Activated gamma-delta T cell (primary cell): ENCODE measurements around the gene ARL11.
"Not testable (repeated sequence)": the region's sequence is repeated elsewhere in the genome, so short reads cannot be mapped to it uniquely, and the experiment has no call there.

Experiments used
- DNase-seq: peaks from one replicate; lab custom pipeline; 2025; lab: John Stamatoyannopoulos, UW
- total RNA-seq, 2 donors: gene quantifications; one replicate each; lab custom pipeline; 2026; lab: John Stamatoyannopoulos, UW

Gene ARL11
- total RNA-seq = 1.6 to 1.9 reads per million in 2 donors

GRCh38 chr13:49627831-49628652 lies at the start of gene ARL11:
Gene ARL11, plus strand, starts transcription at chr13:49628507. Its CDS starts 1,941 bp downstream, at chr13:49630448.
- no peak for DNase-seq

GRCh38 chr13:49579501-49579900 lies 48.8 kb upstream of the ARL11 start:
- DNase-seq = no peak

DNA sequence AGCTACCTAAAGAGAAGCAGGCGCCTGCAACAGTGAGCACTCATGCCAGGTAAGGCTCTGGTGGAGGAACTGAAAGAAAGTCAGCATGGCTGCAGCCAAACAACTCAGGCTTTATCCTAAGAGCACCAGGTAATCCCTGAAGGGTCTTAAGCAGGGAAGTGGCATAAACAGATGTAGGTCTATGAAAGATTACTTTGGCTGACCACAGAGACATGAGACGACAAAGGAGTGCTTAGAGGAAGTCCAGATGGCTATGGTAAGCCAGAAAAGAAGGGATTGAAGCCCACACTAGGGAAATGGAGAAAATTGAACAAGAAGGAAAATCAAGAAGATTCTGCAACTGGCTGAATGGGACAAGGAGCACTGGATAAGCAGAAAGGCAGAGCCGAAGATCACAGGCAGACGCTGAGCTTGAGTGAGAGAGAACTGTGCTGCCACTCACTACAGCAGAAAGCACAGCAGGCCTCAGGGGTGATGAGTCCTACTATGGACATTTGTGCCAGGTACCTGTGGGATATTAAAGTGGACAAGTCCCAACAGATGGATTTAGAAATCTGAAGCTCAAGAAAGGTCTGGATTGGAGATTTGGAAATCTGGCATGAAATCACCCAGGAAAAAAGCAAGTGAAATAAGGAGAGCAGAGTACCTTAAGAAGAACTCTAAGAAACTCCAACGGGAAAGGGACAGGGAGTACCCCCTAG lies 47.2 kb upstream of the ARL11 start:
- DNase-seq = no peak

- no peak for DNase-seq
Observed at GRCh38 chr13:49584771-49585182, 43.5 kb upstream of the ARL11 start.

DNA sequence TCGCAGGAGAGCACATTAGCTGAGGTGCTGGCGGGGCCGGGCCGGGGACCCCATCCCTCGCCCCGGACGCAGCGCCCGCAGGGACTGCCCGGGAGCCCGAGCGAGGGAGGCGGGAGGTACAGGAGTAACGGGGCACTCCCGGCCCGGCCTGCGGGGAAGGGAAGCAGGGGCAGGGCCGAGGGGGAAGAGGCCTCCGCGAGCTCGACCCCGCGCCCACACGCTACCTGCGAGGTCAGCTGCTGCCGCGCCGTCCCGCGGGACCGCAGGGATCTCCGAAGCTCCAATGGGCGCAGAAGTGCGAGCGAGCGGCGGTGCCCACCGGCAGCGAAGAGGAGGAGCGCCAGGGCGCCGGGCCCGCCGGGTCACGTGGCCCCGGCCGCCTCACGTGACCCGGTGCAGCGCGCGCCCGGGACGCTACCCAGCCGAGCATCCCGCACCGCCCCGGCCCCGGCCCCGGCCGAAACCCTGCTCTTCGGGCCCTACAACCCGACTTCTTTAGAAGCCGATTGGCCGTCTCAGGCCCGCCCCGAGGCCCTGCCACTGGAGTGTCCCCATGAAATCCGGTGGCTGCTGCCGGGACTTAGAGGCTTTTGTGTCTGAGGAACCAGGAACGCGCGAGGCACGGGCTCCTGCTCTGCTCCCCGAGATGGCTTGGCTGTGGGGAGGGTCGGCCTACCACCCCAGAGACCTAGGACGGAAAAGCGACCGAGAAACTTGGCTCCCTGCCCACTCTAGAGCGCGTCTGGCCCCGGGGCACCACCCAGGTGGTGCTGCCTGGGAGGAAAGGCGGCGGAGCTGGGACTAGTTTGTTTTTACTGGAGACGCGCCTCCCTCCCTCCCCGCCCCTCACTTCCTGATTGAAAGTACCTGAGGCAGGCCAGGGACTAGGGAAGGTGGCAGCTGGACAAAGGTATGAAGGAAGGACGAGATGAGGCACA lies 42.8 kb upstream of the ARL11 start, which contains the start of gene RCBTB1:
TSS of gene RCBTB1 (minus strand) at position 339 of the 938 bp plus-strand sequence. CDS start 18,279 bp downstream, outside the sequence.
- peak; percentile 68 for DNase-seq

DNA sequence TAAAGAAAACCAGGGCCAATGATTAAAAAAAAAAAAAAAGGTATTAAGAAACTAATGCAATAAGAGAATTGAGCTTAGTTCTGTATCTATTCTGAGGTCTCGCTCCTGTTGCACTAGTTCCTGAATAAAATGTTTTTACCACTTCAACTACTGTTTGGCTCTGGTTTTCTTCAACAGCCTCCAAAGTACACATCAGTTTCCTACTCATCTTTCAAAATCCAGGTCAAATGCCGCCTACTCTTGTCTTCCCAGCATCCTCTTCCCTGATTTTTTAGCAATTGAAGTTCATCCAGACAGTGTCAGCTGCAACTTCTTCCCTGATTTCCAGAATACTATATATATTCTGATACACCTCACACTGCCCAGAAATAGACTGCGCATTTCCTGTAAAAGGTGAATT lies 41.6 kb upstream of the ARL11 start:
- no peak for DNase-seq

DNA sequence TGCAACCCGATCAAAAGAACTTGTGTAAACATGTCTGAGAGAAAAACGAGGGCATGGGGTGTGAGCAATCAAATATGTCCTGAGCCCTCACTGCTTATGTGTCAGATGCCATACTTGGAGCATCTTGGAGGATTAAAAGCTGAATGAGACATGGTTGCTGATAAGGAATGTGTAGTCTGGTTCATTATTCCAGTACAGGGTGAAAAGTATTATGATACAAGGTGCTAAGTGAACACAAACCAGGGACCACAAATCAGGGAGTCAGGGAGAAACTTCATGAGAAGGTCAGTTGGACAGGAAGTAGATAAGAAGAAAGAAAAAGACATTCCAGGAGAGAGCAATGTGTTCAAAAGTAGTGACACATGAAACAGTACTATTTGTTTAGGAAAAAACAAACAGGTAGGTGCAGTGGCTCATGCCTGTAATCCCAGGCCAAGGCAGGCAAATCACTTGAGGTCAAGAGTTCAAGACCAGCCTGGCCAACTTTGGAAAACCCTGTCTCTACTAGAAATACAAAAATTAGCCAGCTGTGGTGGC lies 40.9 kb upstream of the ARL11 start:
- no peak for DNase-seq

DNA sequence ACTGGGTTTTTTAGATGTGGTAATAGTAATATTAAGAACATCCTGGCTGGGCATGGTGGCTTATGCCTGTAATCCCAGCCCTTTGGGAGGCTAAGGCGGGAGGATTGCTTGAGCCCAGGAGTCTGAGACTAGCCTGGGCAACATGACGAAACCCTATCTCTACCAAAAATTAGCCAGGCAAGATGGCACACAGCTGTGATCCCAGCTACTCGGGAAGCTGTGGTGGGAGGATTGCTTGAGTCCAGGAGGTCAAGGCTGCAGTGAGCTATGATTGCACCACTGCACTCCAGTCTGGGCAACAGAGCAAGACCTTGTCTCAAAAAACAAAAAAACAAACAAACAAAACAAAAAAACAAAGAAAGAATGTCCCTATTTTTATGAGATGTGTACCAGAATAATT lies 37.6 kb upstream of the ARL11 start:
- not testable (repeated sequence) for DNase-seq

DNA sequence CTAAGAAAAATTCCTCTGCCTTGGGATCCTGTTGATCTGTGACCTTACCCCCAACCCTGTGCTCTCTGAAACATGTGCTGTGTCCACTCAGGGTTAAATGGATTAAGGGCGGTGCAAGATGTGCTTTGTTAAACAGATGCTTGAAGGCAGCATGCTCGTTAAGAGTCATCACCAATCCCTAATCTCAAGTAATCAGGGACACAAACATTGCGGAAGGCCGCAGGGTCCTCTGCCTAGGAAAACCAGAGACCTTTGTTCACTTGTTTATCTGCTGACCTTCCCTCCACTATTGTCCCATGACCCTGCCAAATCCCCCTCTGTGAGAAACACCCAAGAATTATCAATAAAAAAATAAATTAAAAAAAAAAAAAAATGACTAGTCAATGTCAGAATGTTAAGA lies 34.4 kb upstream of the ARL11 start:
- DNase-seq = not testable (repeated sequence)

DNA sequence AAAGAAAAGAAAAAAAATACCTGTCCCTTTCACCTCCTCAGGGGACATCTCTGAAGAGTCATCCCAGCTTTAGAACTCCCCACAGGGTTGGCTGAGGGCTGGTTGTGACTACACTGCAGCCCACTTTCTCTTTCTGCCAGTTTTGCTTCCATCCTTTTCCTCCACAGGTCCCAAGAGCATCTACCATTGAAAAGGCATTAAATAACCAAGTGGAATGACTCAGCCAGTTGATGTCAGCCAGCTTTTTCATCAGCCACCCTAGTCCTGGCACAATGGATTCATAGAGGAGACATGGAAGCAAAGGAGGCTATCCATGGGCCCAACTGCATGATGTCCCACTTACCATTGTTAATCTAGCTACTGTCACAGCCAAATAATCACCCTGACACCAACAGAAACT lies 33.7 kb upstream of the ARL11 start:
- DNase-seq = no peak

DNA sequence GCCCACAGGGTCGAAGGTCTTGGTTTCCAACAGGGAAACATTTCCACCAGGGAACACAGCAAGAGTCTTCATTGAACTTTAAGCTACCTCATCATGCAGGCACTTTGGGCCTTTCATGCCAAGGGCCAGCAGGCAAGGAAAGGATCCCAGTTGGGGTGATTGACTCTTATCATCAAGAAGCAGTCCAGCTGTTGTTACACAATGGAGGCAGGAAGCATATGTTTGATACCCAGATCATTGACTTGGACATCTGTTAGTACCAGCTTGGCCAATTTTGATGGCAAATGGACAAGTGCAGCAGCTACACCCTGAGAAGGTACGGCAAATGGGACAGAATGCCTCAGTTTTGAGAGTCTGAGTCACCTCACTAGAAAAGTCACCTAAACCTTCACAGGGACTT lies 32.1 kb upstream of the ARL11 start:
- no peak for DNase-seq

DNA sequence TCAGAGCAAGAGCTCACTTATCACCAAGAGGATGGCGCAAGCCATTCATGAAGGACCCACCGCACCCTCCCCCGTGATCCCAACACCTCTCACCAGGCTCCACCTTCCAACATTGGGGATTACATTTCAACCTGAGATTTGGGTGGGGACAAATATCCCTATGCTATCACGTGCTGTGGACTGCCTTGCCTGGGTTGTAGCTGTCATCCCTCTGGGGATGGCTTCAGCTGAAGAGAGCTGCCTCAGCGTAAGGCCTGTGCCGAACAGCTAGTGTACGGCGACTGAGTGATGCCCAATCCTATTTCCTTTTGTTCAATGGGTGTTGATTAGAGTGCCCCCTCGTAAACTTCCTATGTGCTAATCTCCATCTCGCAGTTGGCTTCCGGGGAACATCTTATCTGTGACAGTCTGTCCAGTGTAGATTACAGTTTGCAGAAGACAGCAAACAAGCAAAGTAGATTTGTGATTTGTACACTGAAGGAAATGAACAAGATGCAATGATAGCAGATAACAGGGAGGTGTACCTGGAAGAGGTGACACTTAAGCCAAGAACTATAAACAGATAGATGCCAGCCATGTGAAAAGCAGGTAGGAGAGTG lies 31.2 kb upstream of the ARL11 start:
- no peak for DNase-seq

DNA sequence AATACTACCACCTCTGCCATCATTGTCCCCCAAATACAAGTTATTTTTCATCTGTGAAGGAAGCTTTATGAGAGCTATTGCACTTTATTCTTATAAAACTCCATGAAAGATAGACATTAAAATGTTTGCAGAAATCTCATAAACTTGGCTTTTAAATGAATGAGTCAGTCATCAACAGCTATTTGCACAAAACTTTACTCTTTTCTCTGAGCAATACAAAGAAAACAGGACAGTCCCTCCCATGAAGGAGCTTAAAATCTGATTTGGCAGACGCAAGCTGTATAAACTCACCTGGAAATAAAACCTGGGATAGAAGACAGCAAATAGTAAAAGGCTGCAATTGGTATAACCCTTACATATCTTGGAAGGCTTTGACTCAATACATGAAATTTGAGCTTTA lies 26.3 kb upstream of the ARL11 start:
- DNase-seq = no peak

DNA sequence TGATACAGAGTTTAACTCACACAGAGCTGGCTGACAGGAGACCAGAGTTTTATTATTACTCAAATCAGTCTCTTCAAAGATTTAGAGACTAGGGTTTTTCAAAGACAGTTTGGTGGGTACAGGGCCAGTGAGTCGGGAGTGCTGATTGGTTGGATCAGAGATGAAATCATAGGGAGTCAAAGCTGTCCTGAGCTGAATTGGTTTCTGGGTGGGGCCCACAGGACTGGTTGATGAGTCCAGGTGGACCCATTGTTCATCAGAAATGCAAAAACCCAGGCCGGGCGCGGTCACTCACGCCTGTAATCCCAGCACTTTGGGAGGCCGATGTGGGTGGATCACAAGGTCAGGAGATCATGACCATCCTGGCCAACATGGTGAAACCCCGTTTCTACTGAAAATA lies 25.7 kb upstream of the ARL11 start:
- DNase-seq = not testable (repeated sequence)

DNA sequence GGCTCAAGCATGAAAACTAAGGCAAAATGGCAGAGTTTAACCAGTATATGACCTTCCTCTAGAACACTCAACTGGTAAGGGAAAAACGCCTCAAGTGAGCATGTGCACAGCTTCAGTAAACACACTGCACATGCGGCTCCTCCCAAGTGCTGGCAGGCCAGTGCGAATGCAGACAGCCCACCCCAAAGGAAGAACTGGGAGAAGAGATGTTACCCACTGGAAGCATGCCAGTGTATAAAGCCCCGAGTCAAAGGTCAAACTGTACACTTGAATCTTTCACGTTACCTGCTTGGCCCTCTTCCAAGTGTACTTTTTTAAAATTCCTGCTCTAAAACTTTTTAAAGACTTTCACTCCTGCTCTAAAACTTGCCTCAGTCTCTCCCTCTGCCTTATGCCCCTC lies 23.7 kb upstream of the ARL11 start:
- DNase-seq = no peak

GRCh38 chr13:49606747-49607648 lies 21.3 kb upstream of the ARL11 start:
- DNase-seq = peak; percentile 40

DNA sequence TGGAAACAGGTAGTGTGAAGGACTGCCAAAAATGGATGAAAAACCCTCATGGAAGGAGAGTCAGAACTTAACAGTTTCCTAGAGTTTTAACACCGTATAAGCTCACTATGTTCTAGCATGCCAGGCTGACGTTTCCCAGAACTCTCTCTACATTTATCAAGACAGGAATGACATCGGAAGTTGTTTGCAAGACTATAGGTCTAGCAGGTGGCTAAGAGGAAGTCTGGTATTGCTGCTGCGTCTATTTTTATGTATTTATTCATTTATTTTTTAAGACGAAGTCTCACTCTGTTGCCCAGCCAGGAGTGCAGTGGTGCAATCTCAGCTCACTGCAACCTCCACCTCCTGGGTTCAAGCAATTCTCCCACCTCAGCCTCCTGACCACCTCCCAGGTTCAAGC lies 20.5 kb upstream of the ARL11 start:
- no peak for DNase-seq

DNA sequence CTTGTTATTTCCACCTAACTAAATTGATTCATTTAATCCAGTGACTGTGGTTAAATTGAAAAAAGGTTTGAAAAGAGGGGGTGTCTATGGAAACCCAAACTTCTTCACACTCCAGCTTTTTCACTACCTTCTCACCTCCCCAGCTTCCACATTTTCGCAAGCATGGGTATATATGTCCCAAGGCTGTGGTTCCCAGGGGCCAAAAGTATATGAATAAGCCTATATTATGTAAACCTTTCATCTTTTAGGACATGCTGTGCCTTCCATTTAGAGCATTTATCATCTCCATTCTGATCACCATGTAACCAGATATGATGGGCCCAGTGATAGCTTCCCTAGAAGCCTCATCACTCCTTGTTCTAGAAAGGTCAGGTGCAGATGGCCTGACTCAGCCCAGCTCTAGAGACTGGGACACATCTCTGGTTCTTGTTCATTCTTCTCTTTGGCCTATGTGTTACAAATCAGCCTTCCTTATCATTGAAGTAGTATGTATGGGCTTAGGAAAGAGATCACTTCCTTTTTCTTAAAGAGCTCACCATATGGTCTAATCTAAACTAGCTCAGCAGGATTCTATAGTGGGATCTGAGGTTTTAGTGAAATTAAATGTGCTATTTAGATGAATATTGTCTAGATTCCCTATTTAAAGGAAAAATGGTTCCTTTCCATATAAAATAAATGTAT lies 19.5 kb upstream of the ARL11 start:
- no peak for DNase-seq

DNA sequence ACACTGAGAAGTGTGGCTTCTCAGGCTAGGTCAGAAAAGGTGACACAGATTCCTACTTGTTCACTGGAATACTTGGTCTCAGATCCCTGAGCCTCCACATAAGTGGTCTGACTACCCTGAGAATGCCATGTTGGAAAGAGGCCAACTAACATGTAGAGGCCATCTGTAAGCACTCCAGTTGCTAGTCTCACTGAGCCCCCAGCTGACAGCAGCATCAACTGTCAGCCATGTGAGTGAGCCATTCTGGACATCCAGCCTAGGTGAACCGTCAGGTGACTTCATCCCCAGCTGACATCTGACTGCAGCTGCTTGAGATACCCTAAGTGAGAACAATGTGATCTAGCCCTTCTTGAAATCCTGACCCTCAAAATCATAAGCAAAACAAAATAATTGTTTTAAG lies 18.1 kb upstream of the ARL11 start:
- no peak for DNase-seq

DNA sequence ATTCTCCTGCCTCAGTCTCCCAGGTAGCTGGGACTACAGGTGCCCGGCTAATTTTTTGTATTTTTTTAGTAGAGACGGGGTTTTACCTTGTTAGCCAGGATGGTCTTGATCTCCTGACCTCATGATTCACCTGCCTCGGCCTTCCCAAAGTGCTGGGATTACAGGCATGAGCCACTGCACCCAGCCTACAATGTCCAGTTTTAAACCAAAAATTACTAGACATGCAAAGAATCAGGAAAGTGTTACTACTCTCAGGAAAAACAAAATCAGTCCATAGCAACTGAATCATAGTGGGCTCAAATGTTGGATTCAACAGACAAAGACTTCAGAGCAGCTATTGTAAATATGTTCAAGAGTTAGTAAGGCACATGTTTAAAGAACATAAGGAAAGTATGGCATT lies 16.3 kb upstream of the ARL11 start:
- DNase-seq = not testable (repeated sequence)
